HepG2 (cell line): ENCODE results near the gene MRPS7. TPM values are rescaled to one million over a fixed set of nuclear protein-coding genes. Genes with fewer than 3 reads are reported as not detected.
A peak's percentile ranks its signal among the peaks of the same experiment; 100 is the strongest.

Experiments
- ARHGAP35 ChIP-seq: sonication (generic); formaldehyde crosslinking; IDR thresholded peaks from 2 replicates; pipeline ENCODE4 v1.9.0; 2022; ENCODE audit warnings: mild to moderate bottlenecking, inconsistent platforms, moderate library complexity, missing genetic modification reagents, borderline replicate concordance
- NFYB ChIP-seq: sonication (generic); formaldehyde crosslinking; IDR thresholded peaks from 2 replicates; pipeline ENCODE4 v1.4.0; 2020; ENCODE audit warnings: missing genetic modification reagents
- RBM39 ChIP-seq: fragments of 200-400 bp; formaldehyde crosslinking; IDR thresholded peaks from one replicate; pipeline ENCODE4 v1.6.1; 2018; ENCODE audit warnings: antibody characterized with exemption, mild to moderate bottlenecking, low read depth, low read length; ENCODE audit not compliant: poor library complexity, severe bottlenecking
- SETDB1 ChIP-seq: sonication (generic); formaldehyde crosslinking; IDR thresholded peaks from 2 replicates; pipeline ENCODE4 v1.5.1; 2020; ENCODE audit warnings: missing genetic modification reagents, mild to moderate bottlenecking, borderline replicate concordance
- SNAI1 ChIP-seq: sonication (generic); formaldehyde crosslinking; IDR thresholded peaks from 2 replicates; pipeline ENCODE4 v1.5.0; 2020; ENCODE audit warnings: mild to moderate bottlenecking, missing genetic modification reagents, borderline replicate concordance
- ZBTB20 ChIP-seq: sonication (generic); formaldehyde crosslinking; IDR thresholded peaks from 2 replicates; pipeline ENCODE4 v1.8.1; 2023; ENCODE audit warnings: missing genetic modification reagents, low read depth, mild to moderate bottlenecking, borderline replicate concordance
- ZFP36 ChIP-seq: fragments of 150-350 bp; IDR thresholded peaks from 2 replicates; pipeline ENCODE4 v1.6.1; 2018; ENCODE audit warnings: borderline replicate concordance, low read length, low read depth; ENCODE audit not compliant: partially characterized antibody
- ZNF331 ChIP-seq: sonication (generic); formaldehyde crosslinking; IDR thresholded peaks from 2 replicates; pipeline ENCODE4 v1.4.0; 2020; ENCODE audit warnings: missing genetic modification reagents
- ZNF350 ChIP-seq: sonication (generic); formaldehyde crosslinking; IDR thresholded peaks from 2 replicates; pipeline ENCODE4 v1.4.0; 2020; ENCODE audit warnings: mild to moderate bottlenecking, low read depth, missing genetic modification reagents, borderline replicate concordance
- ZNF724P ChIP-seq: sonication (generic); formaldehyde crosslinking; IDR thresholded peaks from 2 replicates; pipeline ENCODE4 v1.8.0; 2022; ENCODE audit warnings: missing genetic modification reagents, borderline replicate concordance
- ZNF776 ChIP-seq: sonication (generic); formaldehyde crosslinking; IDR thresholded peaks from 2 replicates; pipeline ENCODE4 v1.4.0; 2020; ENCODE audit warnings: mild to moderate bottlenecking, missing genetic modification reagents
- polyA plus RNA-seq, 8 experiments: library from polyadenylated mRNA; depleted of rRNA in 3 of 8; stranded (reverse) in 7 of 8; unstranded in 1 of 8; fragments of >200 nt; fragmentation: Illumina TruSeq in 4 of 8; extraction: Trizol in 4 of 8; gene quantifications; 2 replicates each; pipeline versions ENCODE4 v1.2.1 to v1.2.3, GENCODE V29; 2011 to 2016; ENCODE audit warnings: low read depth in 4 of 8, missing spikeins in 1 of 8, mixed read lengths in 1 of 8; ENCODE audit not compliant: insufficient read depth in 1 of 8
- total RNA-seq, 5 experiments: library from RNA; depleted of rRNA; stranded (reverse); fragments of >200 nt; fragmentation: Illumina TruSeq; extraction: Trizol; gene quantifications; 2 replicates each; pipeline ENCODE4 v1.2.3, GENCODE V29; 2016; ENCODE audit warnings: low read depth in 1 of 5
- TF ChIP-seq, protein P1 (sequence below): sonication (generic); formaldehyde crosslinking; IDR thresholded peaks from 2 replicates; pipeline ENCODE4 v1.9.0; 2022; ENCODE audit warnings: missing genetic modification reagents, mild to moderate bottlenecking, borderline replicate concordance
- TF ChIP-seq, protein P2 (sequence below): sonication (generic); formaldehyde crosslinking; IDR thresholded peaks from 2 replicates; pipeline ENCODE4 v1.4.0; 2020; ENCODE audit warnings: missing genetic modification reagents
- TF ChIP-seq, protein P3 (sequence below): sonication (generic); formaldehyde crosslinking; IDR thresholded peaks from 2 replicates; pipeline ENCODE4 v1.5.1; 2020; ENCODE audit warnings: missing genetic modification reagents, mild to moderate bottlenecking, borderline replicate concordance
- TF ChIP-seq, protein P4 (sequence below): sonication (generic); formaldehyde crosslinking; IDR thresholded peaks from 2 replicates; pipeline ENCODE4 v1.4.0; 2020; ENCODE audit warnings: missing genetic modification reagents; ENCODE audit errors: not compliant biosample characterization

The MRPS7 gene
- total and polyA plus RNA-seq, 2 of the 13 experiments (the other 11 are each of a cell fraction or from before 2014, with no cell fraction given), result 97.0 to 162 TPM

DNA sequence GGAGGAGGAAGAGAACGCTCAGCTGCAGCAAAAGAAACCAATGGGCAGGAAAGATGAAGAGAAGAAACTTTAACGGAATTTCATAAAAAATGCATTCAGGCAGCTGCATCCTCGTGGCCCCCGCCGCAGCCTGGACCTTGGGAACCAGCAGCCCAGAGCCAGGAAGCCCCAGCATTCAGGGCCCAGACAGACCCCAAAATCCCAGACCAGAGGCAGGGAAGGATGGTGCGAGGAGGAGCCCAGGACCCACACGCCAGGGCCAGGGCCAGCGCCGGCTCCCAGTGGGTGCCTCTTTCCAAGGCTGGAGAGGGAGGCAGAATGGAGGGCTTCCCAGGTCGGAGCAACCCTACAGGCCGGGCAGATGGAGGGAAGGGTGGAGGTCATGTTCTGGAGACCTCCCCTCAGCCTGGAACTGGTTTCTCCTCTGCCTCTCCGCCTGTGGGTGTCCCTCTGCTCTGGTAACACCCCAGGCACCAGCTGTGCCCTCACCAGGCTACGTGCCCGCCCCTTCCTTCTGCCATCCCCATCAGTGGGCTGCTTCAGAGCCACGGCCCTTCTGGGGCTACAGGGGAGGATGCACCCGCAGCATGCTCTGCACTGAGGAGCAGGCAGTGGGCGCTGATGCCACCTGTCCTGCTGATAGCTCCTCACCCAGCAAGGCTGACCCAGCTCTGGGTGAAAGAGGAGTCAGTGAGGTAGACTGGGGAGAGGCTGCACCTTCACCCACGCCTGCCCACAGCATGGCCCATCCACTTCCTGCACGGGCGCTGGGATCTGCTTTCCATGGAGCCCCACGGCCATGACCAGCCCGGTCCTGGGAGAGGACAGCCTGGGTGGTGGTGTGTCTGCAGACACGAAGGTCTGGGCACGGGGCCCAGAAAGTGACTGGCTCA is 10.5 kb downstream of the MRPS7 start (continued):
- TF ChIP-seq ZNF350 (CRISPR knock-in tag) (peak; percentile 38; the same call in 1 of the 2 replicates), NFYB (CRISPR knock-in tag) (no peak), ZNF724P (CRISPR knock-in tag) (no peak), ARHGAP35 (CRISPR knock-in tag) (no peak), RBM39 (no peak), ZNF776 (CRISPR knock-in tag) (no peak; the same call in 1 of the 2 replicates), SNAI1 (CRISPR knock-in tag) (no peak), ZBTB20 (CRISPR knock-in tag) (no peak), ZNF331 (CRISPR knock-in tag) (no peak), SETDB1 (CRISPR knock-in tag) (no peak), ZFP36 (no peak)
- TF ChIP-seq, protein P1, sequence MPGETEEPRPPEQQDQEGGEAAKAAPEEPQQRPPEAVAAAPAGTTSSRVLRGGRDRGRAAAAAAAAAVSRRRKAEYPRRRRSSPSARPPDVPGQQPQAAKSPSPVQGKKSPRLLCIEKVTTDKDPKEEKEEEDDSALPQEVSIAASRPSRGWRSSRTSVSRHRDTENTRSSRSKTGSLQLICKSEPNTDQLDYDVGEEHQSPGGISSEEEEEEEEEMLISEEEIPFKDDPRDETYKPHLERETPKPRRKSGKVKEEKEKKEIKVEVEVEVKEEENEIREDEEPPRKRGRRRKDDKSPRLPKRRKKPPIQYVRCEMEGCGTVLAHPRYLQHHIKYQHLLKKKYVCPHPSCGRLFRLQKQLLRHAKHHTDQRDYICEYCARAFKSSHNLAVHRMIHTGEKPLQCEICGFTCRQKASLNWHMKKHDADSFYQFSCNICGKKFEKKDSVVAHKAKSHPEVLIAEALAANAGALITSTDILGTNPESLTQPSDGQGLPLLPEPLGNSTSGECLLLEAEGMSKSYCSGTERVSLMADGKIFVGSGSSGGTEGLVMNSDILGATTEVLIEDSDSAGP (CRISPR knock-in tag), result peak; percentile 41; the same call in 1 of the 2 replicates
- TF ChIP-seq, protein P2, sequence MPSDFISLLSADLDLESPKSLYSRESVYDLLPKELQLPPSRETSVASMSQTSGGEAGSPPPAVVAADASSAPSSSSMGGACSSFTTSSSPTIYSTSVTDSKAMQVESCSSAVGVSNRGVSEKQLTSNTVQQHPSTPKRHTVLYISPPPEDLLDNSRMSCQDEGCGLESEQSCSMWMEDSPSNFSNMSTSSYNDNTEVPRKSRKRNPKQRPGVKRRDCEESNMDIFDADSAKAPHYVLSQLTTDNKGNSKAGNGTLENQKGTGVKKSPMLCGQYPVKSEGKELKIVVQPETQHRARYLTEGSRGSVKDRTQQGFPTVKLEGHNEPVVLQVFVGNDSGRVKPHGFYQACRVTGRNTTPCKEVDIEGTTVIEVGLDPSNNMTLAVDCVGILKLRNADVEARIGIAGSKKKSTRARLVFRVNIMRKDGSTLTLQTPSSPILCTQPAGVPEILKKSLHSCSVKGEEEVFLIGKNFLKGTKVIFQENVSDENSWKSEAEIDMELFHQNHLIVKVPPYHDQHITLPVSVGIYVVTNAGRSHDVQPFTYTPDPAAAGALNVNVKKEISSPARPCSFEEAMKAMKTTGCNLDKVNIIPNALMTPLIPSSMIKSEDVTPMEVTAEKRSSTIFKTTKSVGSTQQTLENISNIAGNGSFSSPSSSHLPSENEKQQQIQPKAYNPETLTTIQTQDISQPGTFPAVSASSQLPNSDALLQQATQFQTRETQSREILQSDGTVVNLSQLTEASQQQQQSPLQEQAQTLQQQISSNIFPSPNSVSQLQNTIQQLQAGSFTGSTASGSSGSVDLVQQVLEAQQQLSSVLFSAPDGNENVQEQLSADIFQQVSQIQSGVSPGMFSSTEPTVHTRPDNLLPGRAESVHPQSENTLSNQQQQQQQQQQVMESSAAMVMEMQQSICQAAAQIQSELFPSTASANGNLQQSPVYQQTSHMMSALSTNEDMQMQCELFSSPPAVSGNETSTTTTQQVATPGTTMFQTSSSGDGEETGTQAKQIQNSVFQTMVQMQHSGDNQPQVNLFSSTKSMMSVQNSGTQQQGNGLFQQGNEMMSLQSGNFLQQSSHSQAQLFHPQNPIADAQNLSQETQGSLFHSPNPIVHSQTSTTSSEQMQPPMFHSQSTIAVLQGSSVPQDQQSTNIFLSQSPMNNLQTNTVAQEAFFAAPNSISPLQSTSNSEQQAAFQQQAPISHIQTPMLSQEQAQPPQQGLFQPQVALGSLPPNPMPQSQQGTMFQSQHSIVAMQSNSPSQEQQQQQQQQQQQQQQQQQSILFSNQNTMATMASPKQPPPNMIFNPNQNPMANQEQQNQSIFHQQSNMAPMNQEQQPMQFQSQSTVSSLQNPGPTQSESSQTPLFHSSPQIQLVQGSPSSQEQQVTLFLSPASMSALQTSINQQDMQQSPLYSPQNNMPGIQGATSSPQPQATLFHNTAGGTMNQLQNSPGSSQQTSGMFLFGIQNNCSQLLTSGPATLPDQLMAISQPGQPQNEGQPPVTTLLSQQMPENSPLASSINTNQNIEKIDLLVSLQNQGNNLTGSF, result no peak
- TF ChIP-seq, protein P3, sequence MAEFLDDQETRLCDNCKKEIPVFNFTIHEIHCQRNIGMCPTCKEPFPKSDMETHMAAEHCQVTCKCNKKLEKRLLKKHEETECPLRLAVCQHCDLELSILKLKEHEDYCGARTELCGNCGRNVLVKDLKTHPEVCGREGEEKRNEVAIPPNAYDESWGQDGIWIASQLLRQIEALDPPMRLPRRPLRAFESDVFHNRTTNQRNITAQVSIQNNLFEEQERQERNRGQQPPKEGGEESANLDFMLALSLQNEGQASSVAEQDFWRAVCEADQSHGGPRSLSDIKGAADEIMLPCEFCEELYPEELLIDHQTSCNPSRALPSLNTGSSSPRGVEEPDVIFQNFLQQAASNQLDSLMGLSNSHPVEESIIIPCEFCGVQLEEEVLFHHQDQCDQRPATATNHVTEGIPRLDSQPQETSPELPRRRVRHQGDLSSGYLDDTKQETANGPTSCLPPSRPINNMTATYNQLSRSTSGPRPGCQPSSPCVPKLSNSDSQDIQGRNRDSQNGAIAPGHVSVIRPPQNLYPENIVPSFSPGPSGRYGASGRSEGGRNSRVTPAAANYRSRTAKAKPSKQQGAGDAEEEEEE (CRISPR knock-in tag), result no peak
- TF ChIP-seq, protein P4, sequence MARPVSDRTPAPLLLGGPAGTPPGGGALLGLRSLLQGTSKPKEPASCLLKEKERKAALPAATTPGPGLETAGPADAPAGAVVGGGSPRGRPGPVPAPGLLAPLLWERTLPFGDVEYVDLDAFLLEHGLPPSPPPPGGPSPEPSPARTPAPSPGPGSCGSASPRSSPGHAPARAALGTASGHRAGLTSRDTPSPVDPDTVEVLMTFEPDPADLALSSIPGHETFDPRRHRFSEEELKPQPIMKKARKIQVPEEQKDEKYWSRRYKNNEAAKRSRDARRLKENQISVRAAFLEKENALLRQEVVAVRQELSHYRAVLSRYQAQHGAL (CRISPR knock-in tag), result no peak
